ENCODE measurements around the gene CSPG5.

CSPG5 gene, protein sequence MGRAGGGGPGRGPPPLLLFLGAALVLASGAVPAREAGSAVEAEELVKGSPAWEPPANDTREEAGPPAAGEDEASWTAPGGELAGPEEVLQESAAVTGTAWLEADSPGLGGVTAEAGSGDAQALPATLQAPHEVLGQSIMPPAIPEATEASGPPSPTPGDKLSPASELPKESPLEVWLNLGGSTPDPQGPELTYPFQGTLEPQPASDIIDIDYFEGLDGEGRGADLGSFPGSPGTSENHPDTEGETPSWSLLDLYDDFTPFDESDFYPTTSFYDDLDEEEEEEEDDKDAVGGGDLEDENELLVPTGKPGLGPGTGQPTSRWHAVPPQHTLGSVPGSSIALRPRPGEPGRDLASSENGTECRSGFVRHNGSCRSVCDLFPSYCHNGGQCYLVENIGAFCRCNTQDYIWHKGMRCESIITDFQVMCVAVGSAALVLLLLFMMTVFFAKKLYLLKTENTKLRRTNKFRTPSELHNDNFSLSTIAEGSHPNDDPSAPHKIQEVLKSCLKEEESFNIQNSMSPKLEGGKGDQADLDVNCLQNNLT

DNA sequence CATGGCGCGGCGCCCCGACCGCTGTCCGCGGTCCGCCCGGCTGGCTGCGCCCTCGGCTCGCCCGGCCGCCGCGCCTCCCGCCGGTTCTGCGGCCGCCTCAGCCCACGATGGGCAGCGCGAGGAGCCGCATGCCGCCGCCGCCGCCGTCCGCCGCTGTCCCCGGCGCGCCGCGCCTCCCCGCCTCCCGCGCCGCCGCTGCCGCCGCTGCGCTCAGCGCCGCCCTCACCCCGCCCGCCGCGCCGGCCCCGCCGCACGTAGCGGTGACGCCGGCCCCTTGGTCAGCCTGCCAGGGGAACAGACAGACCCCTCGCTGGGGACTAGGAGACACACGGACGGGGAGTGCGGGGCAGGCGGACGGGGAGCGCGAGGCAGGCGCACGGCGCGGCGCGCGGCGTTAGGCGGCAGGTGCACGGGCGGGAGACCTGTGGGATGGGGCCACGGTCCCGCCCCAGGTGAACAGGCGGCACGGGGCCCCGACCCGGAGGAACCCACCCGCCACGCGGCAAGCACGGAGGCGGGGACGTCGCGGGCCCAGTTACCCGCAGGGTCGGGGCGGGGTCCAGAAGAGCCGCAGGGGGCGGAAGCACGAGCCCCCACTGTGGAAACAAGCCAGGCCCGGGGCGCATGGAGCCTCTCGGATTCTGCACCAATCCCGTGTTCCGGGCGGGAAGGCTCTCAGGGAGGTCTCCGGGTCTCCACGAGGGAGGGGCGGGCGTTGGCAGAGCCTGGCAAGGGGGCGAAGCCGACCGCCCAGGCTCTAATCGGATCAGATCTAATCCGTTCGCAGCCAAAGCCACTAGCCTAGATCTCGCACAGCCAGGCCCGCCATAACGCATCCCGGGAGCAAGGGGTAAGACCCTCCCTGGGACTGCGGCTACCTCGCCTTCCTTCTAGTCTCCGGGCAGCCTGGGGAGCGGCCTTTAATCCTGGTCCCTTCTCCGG is at the start of gene CSPG5:
TSS of gene CSPG5 (minus strand) at position 175 of the 942 bp plus-strand sequence. CDS start at position 3, 172 bp downstream.
- no peak for DNase-seq

DNA sequence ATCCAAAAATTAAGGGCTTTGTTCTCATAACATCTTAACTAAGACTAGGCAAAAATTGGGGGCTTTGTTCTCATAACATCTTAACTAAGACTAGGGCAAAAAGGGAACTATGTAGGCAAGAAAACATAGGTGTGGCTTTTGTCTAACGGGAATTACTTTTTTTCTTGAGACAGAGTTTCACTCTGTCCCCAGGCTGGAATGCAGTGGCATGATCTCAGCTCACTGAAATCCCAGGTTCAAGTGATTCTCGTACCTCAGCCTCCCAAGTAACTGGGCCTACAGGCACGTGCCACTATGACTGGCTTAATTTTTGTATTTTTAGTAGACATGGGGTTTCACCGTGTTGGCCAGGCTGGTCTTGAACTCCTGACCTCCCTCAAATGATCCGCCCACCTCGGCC is 49.8 kb upstream of the CSPG5 start:
- DNase-seq, result no peak

DNA sequence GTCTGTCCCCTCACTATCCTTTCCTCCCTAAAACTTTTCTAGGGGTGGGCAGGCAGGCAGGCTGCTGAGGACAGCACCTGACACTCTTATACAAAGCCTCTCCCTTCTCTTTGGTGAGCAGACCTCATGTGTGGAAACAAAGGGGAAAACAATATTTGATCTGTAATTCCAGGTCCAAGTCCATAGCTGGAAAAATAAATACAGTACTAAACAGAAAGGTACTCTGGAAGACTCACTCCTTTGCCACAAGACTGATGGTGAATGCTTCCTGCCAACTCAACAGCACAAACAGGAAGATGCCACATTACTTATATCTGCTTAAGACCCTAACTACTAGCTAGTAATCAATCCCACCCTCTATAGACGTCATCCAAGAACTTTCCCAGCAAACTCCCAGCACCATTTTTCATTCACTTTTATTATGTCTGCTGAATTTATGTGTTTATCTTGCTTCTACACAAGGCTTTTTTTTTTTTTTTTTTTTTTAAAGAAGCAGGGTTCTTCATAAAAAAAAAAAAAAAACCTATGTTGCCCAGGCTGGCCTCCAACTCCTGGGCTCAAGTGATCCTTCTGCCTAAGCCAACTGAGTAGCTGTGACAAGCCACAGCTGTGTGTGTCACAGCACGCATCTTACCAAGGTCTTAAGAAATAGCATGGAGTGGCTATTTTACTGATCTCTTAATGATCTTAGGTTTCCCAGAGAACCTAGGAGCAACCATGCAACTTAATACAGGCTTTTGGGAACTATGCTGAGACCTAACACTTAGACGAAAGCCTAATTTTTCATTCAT is 44.2 kb upstream of the CSPG5 start:
- DNase-seq, result no peak

DNA sequence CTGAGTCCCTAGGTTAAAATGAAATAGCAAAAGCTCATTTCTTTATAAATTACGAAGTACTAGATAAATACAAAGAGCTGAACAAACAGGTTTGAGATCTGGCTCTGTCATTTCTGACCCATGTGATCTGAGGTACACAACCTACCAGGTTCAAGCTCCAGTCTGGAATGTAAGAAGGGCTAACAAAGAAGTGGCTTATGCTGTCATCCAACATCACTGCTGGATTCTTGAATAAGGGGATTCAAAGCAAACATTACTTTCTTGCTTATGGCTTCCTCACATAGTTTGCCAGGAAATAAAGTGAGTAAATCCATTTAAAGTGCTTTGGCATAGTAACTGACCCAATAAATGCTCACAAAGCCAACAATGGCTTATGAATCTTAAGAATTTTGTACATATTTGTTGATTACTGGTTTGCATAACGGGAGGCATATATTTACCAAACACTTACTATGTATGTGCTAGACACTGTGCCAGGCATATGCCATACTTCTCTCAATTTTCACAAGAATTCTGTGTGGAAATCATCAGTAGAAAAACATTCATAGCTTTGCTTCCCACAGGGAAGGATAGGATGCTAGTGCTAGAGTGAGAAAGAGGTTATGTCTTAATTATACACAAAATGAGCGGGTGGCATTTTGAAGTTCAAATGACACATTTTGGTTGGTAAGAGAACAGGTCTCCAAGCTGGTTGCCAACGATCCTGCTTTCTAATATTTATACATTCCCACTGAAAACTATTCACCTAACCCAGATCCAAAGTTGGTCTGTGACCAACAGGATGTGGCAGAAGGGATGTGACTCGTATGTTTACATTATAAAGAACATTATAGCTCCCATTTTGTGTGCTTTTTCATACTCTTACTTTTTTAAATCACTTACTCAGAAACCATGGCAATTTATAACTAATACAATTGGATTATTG is 38.7 kb upstream of the CSPG5 start:
- no peak for DNase-seq

GRCh38 chr3:47614788-47615187 is 36.1 kb upstream of the CSPG5 start:
- DNase-seq, result no peak

GRCh38 chr3:47613722-47614121 is 35.1 kb upstream of the CSPG5 start:
- DNase-seq, result no peak

- no peak for DNase-seq
Measured at GRCh38 chr3:47612879-47613278, 34.2 kb upstream of the CSPG5 start.

- no peak for DNase-seq
Measured at GRCh38 chr3:47612178-47612577, 33.5 kb upstream of the CSPG5 start.

GRCh38 chr3:47611576-47611975 is 32.9 kb upstream of the CSPG5 start:
- DNase-seq, result no peak

- DNase-seq, result no peak
Measured at GRCh38 chr3:47610583-47610982, 31.9 kb upstream of the CSPG5 start.

GRCh38 chr3:47607335-47607734 is 28.7 kb upstream of the CSPG5 start:
- no peak for DNase-seq

DNA sequence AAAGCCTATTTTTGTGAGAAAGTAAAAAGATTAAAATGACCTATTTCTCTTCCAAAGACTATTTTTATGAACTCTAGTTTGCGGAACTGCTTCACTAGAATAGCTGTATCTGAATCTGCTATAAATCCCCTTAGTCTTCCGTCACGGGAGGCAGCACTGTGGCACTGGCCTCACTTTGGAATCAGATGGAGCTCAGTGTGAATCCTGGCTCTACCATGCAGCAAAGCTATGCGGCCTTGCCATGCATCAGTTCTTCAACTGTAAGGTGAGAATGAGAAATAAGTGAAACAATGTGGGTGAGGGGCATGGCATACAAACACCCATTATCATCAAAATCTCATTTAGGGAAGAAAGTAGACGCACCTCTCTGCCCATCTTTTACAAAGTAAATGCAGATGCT is 27.5 kb upstream of the CSPG5 start:
- no peak for DNase-seq

GRCh38 chr3:47605652-47606051 is 27.0 kb upstream of the CSPG5 start:
- DNase-seq, result no peak

GRCh38 chr3:47604145-47604544 is 25.5 kb upstream of the CSPG5 start:
- no peak for DNase-seq

DNA sequence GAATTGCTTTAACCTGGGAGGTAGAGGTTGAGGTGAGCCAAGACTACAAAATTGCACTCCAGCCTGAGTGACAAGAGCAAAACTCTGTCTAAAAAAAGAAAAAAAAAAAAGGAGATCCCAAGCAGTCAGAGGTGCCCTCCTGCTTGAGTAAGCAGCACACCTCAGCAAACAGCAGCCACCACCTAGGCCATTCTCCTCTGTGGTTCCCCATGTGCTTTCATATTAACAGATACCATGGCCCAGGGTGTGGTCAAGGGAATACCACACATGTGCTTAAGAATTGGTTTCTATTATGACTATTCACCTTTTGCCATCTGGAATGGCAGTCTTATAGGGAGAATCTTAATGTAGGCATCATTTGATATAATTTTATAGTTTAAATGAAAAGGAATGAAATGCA is 24.7 kb upstream of the CSPG5 start:
- DNase-seq, result no peak

DNA sequence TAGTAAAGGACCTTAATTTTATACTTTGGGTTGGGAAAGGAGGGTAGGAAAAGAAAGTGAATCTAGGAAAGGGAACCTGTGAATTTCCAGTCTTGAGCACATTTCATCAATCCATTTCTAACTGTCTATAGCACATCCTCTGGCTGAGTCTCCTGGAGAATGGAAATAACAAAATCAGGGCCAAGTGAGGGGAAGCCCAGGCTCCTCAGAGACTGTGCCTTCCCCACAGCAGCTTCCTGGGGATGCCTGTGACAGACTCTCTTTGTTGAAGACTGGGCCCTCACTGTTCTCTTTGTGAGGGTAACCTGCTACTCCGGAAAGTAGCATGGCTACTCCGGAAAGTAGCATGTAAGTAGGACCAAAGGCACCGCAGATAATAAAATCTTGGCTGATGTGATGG is 22.6 kb upstream of the CSPG5 start:
- no peak for DNase-seq

DNA sequence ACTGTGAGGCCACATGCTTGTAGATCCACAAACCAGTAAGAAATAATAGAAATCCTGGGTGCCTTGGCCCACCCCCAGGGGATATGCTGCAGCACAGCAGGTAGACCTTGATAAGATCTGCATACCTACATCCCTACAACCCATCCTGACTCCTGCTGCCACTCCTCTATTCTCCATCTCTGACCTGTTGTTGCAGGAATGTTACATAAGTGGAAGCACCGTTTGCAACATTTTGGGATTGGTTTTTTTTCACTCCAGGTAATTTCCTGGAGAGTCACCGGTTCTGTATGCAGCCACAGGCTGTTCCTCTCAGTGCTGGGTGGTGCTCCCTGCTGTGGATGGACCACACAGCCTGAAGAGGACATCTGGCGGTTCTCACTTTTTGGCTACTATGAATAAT is 16.1 kb upstream of the CSPG5 start:
- no peak for DNase-seq

DNA sequence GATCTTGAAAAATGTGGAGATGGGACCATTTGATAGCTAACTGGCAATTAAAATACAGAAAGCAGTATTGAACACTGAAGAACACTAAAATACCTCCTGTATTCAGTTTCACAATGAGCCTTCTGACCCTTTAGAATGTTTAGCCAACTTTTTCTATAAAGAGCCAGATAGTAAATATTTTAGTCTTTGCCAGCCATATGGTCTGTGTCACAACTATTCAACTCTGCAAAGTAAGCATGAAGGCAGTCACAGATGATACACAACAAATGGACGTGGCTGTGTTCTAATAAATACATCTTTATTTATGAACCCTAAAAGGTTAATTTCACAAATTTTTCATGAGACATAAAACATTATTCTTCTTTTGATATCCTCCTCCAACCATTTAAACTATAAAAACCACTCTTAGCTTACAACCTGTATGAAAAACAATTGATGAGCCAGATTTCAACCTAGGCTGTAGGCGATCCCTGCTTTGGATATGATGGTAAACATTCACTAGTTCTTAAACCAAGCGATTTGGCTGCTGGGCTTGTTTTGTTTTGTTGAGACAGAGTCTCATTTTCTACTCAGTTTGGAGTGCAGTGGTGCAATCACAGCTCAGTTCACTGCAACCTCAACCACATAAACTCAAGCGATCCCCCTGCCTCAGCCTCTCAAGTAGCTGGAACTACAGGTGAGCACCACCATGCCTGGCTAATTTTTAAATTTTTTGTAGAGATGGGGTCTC is 13.6 kb upstream of the CSPG5 start:
- no peak for DNase-seq

- no peak for DNase-seq
Measured at GRCh38 chr3:47590216-47590615, 11.6 kb upstream of the CSPG5 start.

GRCh38 chr3:47588587-47588986 is 9.9 kb upstream of the CSPG5 start:
- DNase-seq, result no peak

GRCh38 chr3:47588053-47588452 is 9.4 kb upstream of the CSPG5 start:
- no peak for DNase-seq
